GM19035 (cell line): ENCODE measurements around the gene RND2.
"Not testable (repeated sequence)": the region's sequence is repeated elsewhere in the genome, so short reads cannot be mapped to it uniquely, and the experiment has no call there.

Experiments used
- ATAC-seq: cut with Tn5 transposase; IDR thresholded peaks from one replicate; pipeline ENCODE4 v1.9.1; 2021; ENCODE audit not compliant: unreplicated experiment

Gene RND2

GRCh38 chr17:43024407-43025289, at the start of gene RND2:
Gene RND2, plus strand, starts transcription at chr17:43025231. Its CDS starts 117 bp downstream, at chr17:43025348.
- ATAC-seq, result no peak

GRCh38 chr17:42975265-42975664, 49.8 kb upstream of the RND2 start:
- ATAC-seq, result no peak

GRCh38 chr17:42975701-42976100, 49.3 kb upstream of the RND2 start:
- not testable (repeated sequence) for ATAC-seq

GRCh38 chr17:42979511-42980273, 45.3 kb upstream of the RND2 start, which contains the start of gene PTGES3L:
Gene PTGES3L, minus strand, starts transcription at chr17:42980080. Its CDS starts 27 bp downstream, at chr17:42980053.
- no peak for ATAC-seq

GRCh38 chr17:42980274-42980765, 44.7 kb upstream of the RND2 start, which contains the start of gene RUNDC1:
Gene RUNDC1, plus strand, starts transcription at chr17:42980565. Its CDS starts 12 bp downstream, at chr17:42980577.
- peak; percentile 70 for ATAC-seq

- peak; percentile 57 for ATAC-seq
Measured at GRCh38 chr17:42980766-42981397, 44.1 kb upstream of the RND2 start.

GRCh38 chr17:42982266-42982665, 42.8 kb upstream of the RND2 start:
- no peak for ATAC-seq

GRCh38 chr17:42985225-42985624, 39.8 kb upstream of the RND2 start:
- no peak for ATAC-seq

GRCh38 chr17:42989141-42989540, 35.9 kb upstream of the RND2 start:
- no peak for ATAC-seq

GRCh38 chr17:42989726-42990652, 35.0 kb upstream of the RND2 start:
- no peak for ATAC-seq

- no peak for ATAC-seq
Measured at GRCh38 chr17:42991471-42991870, 33.6 kb upstream of the RND2 start.

- no peak for ATAC-seq
Measured at GRCh38 chr17:42992872-42993271, 32.2 kb upstream of the RND2 start.

GRCh38 chr17:42993913-42994312, 31.1 kb upstream of the RND2 start:
- ATAC-seq, result not testable (repeated sequence)

GRCh38 chr17:42997390-42997983, 27.5 kb upstream of the RND2 start:
- ATAC-seq, result no peak

- ATAC-seq, result peak; percentile 93
Measured at GRCh38 chr17:42997984-42998938, 26.8 kb upstream of the RND2 start, which contains the start of gene RPL27. Gene RPL27, plus strand, starts transcription at chr17:42998419. Its CDS starts 332 bp downstream, at chr17:42998751.

GRCh38 chr17:42999003-42999525, 26.0 kb upstream of the RND2 start:
- no peak for ATAC-seq

GRCh38 chr17:43000894-43001293, 24.1 kb upstream of the RND2 start:
- ATAC-seq, result not testable (repeated sequence)

- no peak for ATAC-seq
Measured at GRCh38 chr17:43003542-43004172, 21.4 kb upstream of the RND2 start.
